SK-N-MC (cell line): ENCODE results near the gene HEG1.

Experiments
- EZH2 ChIP-seq: fragments of 200-600 bp; sonication (generic); IDR thresholded peaks from one replicate; pipeline ENCODE4 v1.6.1; 2017; ENCODE audit warnings: antibody characterized with exemption
- FOXP2 ChIP-seq: optimal IDR thresholded peaks from 2 replicates; pipeline ENCODE3; 2011; ENCODE audit warnings: mild to moderate bottlenecking, moderate library complexity; ENCODE audit not compliant: insufficient read depth; ENCODE audit errors: extremely low read length, control extremely low read depth
- POLR2AphosphoS5 ChIP-seq: IDR thresholded peaks from 2 replicates; pipeline ENCODE4 v1.6.1; 2012; ENCODE audit warnings: mild to moderate bottlenecking, low read depth, low read length, borderline replicate concordance

- TF ChIP-seq FOXP2 = no peak
- TF ChIP-seq POLR2AphosphoS5 = no peak
- no peak for TF ChIP-seq EZH2
Observed at GRCh38 chr3:124976383-124976782, 79.4 kb downstream of the HEG1 start.
